Kidney tubule cell (primary cell): ENCODE measurements around the gene FCHO2.
"Not testable (repeated sequence)": the region's sequence is repeated elsewhere in the genome, so short reads cannot be mapped to it uniquely, and the experiment has no call there.

Experiments used
- DNase-seq: peaks from one replicate; pipeline ENCODE4 v3.0.0-alpha.2; 2018; ENCODE audit warnings: low spot score

FCHO2 gene

DNA sequence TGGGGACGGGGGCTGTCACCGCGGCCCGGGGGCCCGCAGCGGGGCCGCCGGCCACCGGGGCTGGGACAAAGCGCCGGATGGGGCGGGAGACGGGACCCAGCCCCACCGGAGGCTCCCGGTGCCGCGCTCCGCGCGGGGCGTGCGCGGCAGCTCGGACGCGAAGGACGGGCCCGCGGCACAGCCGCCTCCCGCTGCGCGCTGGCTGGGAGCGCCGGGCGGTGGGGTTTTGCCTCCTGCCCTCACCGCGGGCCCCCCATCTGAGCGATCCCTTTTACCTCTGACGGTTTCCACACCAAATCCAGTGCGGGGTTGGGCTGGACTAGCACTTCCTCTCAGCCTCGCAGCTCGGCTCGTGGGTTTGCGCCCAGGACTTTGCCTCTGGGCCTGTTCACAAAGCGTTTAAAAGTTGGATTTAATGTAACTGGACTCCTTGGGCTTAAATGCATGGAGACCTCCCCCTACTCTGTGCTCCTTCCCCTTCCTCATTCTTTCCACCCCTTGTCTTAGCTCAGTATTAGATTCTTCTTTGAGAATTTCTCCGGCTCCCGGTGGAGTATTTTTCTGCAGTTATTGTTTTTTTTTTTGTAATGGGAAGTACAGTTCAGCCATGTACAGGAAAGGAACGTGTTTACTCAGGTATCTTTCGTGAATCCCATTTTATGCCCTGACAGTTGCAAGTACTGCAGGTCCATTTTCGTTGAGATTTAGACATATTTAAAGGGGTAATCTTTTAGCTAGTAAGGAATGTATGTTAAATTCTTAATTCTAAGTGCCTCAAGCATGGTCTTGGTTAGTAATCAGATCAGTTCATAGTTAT is 691 bp downstream of the FCHO2 start:
- DNase-seq: peak; percentile 65

DNA sequence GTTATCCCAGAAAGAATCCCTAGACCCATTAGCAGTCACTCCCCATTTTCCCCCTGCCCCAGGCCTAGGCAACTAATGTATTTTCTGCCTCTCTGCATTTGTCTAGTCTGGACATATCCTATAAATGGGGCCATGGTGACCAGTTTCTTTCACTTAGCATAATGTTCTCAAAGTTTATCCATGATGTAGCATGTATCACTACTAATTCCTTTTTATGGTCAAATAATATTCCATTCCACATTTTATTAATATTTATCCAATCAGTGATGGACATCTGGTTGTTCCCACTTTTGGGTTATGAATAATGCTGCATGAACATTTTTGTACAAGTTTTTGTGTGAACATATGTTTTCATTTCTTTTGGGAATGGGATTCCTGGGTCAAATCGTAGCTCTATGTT is 1.5 kb downstream of the FCHO2 start:
- no peak for DNase-seq

DNA sequence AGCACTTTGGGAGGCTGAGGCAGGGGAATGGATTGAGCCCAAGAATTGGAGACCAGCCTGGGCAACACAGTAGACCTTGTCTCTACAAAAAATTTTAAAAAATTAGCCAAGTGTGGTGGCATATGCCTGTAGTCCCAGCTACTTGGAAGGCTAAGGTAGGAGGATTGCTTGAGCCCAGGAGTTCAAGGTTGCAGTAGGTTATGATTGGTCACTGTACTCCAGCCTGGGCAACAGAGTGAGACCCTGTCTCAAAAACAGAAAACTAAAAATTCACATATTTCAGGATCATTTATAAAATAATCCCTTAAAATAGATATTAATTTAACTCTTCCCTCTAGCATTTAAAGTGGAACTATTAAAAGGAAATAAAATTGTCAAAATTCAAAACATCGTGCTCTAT is 3.4 kb downstream of the FCHO2 start:
- no peak for DNase-seq

DNA sequence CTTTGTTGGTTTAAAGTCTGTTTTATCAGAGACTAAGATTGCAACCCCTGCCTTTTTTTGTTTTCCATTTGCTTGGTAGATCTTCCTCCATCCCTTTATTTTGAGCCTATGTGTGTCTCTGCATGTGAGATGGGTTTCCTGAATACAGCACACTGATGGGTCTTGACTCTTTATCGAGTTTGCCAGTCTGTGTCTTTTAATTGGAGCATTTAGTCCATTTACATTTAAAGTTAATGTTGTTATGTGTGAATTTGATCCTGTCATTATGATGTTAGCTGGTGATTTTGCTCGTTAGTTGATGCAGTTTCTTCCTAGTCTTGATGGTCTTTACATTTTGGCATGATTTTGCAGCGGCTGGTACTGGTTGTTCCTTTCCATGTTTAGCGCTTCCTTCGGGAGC is 18.6 kb downstream of the FCHO2 start:
- DNase-seq: not testable (repeated sequence)

DNA sequence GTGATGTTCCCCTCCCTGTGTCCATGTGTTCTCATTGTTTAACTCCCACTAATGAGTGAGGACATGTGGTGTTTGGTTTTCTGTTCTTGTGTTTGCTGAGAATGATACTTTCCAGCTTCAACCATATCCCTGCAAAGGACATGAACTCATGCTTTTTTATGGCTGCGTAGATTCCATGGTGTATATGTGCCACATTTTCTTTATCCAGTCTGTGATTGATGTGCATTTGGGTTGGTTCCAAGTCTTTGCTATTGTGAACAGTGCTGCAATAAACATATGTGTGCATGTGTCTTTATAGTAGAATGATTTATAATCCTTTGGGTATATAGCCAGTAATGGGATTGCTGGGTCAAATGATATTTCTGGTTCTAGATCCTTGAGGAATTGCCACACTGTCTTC is 21.0 kb downstream of the FCHO2 start:
- not testable (repeated sequence) for DNase-seq

DNA sequence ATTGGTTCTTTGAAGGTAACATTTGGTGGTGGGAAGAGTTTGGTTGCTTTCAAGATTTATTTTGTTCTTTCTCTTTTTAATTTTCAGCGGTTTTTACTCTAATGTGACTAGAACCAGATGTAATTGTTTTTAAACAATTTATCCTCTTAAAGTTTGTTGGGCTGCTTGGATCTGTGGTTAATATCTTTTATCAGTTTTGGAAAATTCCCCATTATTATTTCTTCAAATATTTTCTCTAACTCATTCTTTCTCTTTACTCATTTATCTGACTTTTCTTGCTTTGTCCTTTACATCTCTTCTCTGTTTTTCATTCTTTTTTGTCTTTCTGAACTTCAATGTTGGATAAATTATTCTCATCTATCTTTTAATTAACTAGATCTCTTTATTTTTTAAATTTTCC is 29.9 kb downstream of the FCHO2 start:
- DNase-seq: no peak

DNA sequence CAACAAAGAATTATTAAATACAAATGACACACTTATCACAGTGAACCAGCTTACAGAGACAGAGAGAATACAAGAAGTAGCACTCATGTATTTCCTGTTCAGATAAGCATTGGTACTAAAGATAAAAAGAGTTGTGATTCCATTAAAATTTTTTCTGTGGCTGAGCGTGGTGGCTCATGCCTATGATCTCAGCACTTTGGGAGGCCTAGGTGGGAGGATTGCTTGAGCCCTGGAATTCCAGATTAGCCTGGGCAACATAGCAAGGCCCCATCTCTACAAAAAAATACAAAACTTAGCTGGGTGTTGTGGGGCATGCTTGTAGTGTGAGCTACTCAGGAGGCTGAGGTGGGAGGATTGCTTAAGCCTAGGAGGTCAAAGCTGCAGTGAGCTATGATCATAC is 32.9 kb downstream of the FCHO2 start:
- DNase-seq: peak; percentile 24

DNA sequence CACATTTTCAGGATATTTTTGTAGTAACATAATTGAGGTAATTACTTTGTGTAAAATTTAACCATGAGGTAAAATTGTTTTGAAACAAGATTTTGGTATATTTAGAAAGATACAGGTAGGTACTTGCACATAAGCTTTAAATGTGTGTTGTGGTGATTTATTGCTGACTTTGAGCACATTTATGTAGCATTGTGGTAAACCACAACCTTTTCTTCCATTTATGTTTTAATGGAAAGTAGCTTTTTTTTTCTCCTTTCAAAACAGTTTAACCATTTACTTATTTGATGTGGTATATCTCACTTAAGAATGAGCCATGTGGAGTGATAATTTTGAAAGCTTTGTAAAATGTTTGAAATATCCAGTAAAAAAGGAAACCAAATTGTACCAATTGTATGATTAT is 35.6 kb downstream of the FCHO2 start:
- DNase-seq: no peak

DNA sequence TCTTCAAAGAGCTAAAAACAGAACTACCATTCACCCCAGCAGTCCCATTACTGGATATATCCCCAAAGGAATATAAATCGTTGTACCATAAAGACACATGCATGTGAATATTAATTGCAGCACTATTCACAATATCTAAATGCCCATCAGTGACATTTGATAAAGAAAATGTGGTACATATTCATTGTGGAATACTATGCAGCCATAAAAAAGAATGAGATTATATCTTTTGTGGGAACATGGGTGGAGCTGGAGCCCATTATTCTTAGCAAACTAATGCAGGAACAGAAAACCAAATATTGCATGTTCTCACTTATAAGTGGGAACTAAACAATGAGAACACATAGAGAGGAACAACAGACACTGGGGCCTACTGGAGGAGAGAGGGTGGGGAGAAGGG is 38.7 kb downstream of the FCHO2 start:
- DNase-seq: no peak

DNA sequence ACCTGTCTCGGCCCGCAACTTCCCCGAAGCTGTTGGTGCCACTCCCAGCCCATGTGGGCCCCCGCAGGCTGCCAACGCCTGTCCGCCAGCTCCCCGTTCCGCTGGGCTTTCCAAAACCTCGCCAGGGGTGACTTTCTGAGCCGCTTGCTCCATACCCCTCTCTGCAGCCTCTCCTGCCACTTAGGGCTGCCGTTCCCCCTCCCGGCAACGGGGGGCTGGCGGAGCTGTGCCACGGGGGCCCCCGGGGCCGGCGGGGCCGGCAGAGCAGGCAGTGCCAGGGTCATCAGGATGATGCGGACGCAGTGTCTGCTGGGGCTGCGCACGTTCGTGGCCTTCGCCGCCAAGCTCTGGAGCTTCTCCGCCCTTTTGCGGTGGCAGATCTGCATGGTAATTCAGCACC is 40.8 kb downstream of the FCHO2 start:
- no peak for DNase-seq

DNA sequence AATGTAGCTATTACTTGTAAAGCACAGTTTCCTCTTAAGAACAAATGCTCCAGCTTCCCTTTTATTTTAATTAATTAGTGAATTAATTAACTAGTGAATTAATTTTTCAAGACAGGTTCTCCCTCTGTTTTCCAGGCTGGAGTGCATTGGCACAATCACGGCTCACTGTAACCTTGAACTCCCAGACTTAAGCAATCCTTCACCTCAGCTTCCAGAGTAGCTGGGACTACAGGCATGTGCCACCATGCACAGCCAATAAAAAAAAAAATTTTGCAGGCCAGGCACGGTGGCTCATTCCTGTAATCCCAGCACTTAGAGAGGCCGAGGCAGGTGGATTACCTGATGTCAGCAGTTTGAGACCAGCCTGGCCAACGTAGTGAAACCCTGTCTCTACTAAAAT is 44.1 kb downstream of the FCHO2 start:
- DNase-seq: no peak

DNA sequence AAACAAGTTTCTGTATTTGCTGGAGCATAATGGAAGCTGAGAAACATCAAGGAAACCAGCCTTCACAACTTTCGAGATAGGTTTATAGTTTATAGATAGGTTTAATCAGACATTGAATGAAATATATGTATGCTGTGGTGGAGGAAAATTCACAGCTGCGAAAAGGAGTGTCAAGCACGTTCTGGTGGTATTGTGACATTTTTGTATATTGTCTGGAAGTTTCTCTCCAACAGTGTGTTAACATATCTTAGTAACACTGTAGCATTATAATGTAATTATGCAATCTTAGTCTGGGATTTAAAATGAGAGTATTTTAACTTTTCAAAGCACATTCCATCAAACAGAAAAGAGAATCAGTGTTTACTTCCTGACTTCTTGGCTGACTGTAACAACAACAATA is 50.0 kb downstream of the FCHO2 start:
- no peak for DNase-seq

DNA sequence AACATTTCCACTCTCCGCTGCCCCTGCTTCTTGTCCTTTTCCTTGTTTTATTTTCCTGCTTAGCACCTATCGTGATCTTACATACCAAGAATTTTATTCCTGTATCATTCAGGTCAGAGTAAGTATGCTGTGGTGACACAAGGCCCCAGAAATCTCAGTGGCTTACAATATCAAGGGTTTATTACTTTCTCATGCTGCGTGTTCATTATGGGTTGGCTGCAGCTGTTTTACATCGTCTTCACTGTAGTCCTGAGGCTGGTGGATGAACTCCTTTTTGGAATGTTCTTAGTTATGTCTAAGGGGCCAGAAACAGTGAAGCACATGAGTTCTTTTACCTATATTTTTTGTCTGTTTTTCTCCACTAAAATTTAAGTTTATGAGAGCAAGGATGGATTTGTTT is 51.2 kb downstream of the FCHO2 start:
- DNase-seq: no peak

DNA sequence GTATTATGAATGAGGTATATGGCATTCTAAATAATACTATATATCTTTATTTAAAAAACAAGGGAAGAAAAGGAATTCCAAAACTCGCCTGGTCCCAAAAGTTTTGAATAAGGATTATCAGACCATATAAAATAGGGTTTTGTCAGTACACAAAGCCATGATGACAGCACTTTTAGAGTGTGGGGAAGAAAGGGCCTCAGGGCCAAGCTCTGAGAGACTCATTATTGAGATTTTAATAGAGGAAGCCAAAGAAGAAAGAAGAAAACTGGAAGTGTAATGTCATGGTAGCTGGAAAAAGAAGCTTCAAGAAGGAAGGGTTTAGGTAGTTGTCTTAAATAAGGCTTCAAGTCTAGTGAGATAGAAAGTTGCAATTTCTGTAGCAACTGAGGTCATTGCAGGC is 53.0 kb downstream of the FCHO2 start:
- DNase-seq: no peak

DNA sequence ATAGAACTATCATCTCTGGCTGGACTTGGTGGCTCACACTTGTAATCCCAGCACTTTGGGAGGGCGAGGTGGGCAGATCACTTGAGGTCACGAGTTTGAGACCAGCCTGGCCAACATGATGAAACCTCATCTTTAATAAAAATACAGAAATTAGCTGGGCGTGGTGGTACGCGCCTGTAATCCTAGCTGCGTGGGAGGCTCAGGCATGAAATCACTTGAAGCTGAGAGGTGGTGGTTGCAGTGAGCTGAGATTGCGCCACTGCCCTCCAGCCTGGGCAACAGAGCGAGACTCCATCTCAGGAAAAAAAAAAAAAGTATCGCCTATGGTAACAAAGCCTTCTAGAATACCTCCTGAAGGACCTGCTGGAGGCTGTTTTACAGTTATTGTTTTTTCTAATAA is 55.8 kb downstream of the FCHO2 start:
- DNase-seq: not testable (repeated sequence)

DNA sequence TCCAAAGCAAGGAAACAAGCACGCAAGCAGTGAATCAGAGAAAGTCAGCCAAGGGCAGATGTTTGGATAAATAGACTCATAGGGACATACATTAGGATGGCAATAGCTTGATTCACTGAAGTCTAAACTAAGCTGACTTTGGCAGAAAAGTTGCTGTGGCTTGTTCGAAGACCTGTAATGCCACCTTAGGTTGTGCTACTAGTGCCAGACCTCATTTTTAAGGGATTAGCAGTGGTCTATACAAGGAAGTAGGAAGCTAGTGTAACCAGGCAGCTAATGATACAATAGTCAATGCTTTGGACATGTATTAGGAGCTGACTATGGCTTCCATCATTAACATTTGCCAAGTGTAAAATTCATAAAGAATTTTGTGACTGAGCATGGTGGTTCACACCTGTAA is 63.1 kb downstream of the FCHO2 start:
- no peak for DNase-seq

DNA sequence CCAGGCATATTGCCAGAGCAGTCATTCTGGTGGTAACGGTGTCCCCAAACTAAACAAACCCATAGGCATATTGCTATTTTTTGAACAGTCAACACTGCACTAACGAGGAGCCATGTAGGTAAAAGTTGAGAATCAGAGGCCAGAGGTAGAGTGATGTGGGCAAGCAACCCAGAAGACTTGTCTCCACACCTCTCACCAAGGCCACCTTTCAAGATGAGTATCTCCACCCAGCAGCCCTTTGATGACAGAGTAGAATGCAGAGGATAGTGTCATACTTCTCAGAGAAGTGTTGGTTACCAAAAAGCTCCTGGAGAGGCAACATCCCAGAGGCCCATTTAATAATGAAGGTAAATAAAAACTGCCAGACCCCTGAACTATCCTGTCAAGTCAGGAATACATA is 63.9 kb downstream of the FCHO2 start:
- DNase-seq: no peak

DNA sequence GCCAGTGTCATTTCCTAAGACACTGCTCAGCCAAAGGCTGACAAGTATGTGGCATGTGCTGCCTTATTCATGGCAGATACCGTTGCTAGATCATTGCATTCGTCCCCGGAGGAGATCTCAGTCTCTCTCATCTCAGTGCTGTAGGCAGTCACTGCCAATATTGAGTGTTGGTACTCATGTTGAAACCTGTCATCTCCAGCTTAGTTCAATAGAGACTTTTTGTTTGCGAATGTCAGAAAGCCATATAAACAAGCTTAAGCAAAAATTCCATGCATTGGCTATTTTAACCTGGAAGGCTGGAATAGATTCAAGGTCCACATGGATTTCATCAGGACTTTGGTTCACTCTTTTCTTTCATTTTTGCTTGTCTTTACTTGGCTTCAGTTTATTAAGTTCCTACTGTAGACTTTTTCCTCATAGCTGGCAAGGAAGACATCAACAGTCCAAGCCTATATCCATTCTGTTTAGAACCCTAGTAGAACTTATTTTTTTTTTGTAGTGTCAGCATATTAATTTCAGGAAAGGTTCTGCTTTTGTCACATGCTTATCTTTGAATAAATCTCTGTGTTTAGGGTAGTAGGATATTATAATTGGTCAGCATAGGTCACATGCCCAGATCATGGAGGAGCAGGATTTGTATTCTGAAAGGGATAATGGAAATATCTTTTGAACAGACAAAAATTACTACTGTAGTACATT is 66.8 kb downstream of the FCHO2 start:
- DNase-seq: no peak

DNA sequence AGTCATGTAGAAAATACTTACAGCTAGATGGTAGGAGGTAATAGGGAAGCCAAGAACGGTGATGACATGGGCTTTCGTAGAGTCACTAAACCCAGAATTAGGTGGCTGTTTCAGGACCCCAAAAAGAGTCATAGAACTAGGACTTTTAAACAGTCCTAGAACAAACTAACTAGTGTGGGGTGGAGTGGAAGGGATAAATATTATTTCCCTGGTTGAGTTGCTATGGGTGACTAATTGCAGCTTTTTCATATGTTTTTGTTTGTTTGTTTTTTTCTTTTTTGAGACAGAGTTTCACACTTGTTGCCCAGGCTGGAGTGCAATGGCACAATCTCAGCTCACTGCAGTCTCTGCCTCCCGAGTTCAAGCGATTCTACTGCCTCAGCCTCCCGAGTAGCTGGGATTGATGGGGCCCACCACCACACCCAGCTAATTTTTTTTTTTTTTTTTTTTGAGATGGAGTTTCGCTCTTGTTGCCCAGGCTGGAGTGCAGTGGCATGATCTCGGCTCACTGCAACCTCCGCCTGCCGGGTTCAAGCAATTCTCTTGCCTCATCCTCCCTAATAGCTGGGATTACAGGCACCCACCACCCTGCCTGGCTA is 69.2 kb downstream of the FCHO2 start:
- DNase-seq: peak; percentile 5

DNA sequence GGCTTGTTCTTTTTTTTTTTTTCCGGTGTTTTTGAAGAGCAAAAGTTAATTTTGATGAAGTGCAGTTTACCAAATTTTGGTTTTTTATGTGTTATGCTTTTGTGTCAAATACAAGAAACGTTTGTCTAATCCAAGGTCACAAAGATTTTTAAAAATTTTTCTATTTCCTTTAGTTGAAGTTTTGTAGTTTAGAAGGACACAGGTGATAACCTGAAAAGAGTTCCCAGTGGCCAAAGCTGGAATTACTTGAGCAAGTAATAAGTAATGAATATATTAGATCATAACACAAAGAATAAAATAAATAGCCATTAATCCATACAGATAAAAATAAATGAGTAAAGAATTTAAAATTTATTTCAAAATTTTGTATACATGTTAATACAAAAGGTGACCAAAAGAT is 71.5 kb downstream of the FCHO2 start:
- DNase-seq: no peak

DNA sequence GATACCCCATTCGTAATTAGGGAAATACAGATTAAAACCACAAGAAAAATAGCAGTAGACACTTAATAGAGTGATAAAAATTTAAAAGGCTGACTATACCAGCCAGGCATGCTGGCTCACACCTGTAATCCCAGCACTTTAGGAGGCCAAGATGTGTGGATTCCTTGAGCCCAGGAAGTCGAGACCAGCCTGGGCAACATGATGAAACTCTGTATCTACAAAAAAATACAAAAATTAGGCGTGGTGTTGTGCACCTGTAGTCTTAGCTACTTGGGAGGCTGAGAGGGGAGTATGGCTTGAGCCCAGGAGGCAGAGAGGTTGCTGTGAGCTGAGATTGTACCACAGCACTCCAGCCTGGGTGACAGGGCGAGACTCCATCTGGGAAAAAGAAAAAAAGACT is 72.0 kb downstream of the FCHO2 start:
- no peak for DNase-seq

DNA sequence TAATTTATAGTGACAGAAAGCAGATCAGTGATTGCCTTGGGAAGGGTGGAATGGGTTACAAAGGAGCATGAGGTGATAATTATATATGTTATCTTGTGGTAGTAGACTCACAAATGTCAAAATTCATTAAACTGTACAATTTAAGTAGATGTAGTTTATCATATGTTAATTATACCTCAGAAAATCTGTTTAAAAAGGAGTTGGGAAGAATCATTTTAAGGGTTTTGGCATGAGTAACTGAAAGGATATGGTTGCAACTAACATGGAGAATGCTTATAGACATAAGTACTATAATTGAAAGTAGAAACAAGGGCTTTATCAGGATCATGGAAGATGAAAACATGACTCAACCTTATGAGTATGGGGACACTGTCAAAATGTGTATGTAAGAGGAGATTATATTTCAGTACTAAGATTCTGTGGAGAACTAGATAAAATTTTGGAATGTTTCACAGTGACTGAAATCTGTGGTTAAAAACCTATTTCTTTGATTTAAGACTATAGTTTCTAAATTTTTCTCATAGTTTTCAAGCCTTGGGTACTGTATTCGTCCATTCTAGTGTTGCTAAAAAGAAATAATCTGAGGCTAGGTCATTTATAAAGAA is 73.3 kb downstream of the FCHO2 start:
- no peak for DNase-seq

DNA sequence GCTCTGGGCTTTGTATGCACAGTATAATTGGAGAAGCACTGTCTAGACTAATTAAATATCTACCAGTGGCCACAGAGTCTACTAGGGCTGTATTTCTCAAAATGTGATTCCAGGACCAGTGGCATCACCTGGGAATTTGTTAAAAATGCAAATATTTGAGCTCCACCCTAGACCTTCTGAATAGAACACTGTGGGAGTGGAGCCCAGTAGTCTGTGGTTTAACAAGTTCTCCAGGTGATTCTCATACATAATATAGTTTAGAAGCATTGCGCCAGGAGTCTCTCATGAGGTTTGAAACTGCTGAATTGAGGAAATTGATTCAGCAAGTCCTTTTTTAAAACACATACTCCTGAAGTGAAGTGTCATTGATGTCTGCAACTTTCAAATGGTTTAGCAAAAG is 74.7 kb downstream of the FCHO2 start:
- DNase-seq: no peak
